ENCODE measurements around the gene HES4.
A peak's percentile ranks its signal among the peaks of the same experiment; 100 is the strongest.

HES4 gene

GRCh38 chr1:975896-976683 lies 23.8 kb downstream of the HES4 start:
- no peak for TF ChIP-seq GATA1 (IDR thresholded peaks at IDR 0.05; ENCODE audit: low read depth, low read length)
- no peak for TF ChIP-seq POLR2A (IDR thresholded peaks at IDR 0.05; ENCODE audit: low read length)
- peak; percentile 64 to 72 for DNase-seq

- TF ChIP-seq POLR2A (IDR thresholded peaks at IDR 0.05; ENCODE audit: low read length): no peak
- no peak for DNase-seq
Measured at GRCh38 chr1:975365-975764, 24.5 kb downstream of the HES4 start.

- TF ChIP-seq POLR2A (IDR thresholded peaks at IDR 0.05; ENCODE audit: low read length) (no peak), GATA1 (IDR thresholded peaks at IDR 0.05; ENCODE audit: low read depth, low read length) (no peak)
- DNase-seq: no peak
Measured at GRCh38 chr1:974687-975328, 25.1 kb downstream of the HES4 start.

- no peak for DNase-seq
- TF ChIP-seq GATA1 (IDR thresholded peaks at IDR 0.05; ENCODE audit: low read depth, low read length) (no peak), POLR2A (IDR thresholded peaks at IDR 0.05; ENCODE audit: low read length) (no peak)
Measured at GRCh38 chr1:974293-974640, 25.6 kb downstream of the HES4 start.

GRCh38 chr1:973459-974292 lies 26.2 kb downstream of the HES4 start:
- no peak for DNase-seq
- TF ChIP-seq POLR2A (IDR thresholded peaks at IDR 0.05; ENCODE audit: low read length) (no peak), GATA1 (IDR thresholded peaks at IDR 0.05; ENCODE audit: low read depth, low read length) (no peak)

GRCh38 chr1:972726-973458 lies 27.0 kb downstream of the HES4 start:
- no peak for TF ChIP-seq POLR2A (IDR thresholded peaks at IDR 0.05; ENCODE audit: low read length)
- TF ChIP-seq GATA1 (IDR thresholded peaks at IDR 0.05; ENCODE audit: low read depth, low read length): no peak
- DNase-seq: no peak

- DNase-seq: no peak
Measured at GRCh38 chr1:971751-972506, 28.0 kb downstream of the HES4 start.

GRCh38 chr1:970973-971730 lies 28.7 kb downstream of the HES4 start:
- DNase-seq: no peak
- TF ChIP-seq POLR2A (IDR thresholded peaks at IDR 0.05; ENCODE audit: low read length) (no peak), GATA1 (IDR thresholded peaks at IDR 0.05; ENCODE audit: low read depth, low read length) (no peak)

More at GRCh38 chr1:971751-972506, 28.0 kb downstream of the HES4 start:
- TF ChIP-seq POLR2A (IDR thresholded peaks at IDR 0.05; ENCODE audit: low read length): no peak
- no peak for TF ChIP-seq GATA1 (IDR thresholded peaks at IDR 0.05; ENCODE audit: low read depth, low read length)

- DNase-seq: no peak
- no peak for TF ChIP-seq POLR2A (IDR thresholded peaks at IDR 0.05; ENCODE audit: low read length)
- TF ChIP-seq GATA1 (IDR thresholded peaks at IDR 0.05; ENCODE audit: low read depth, low read length): no peak
Measured at GRCh38 chr1:970242-970972, 29.5 kb downstream of the HES4 start.

GRCh38 chr1:969260-969855 lies 30.5 kb downstream of the HES4 start:
- TF ChIP-seq GATA1 (IDR thresholded peaks at IDR 0.05; ENCODE audit: low read depth, low read length) (no peak), POLR2A (IDR thresholded peaks at IDR 0.05; ENCODE audit: low read length) (no peak)
- no peak for DNase-seq
